ENCODE measurements around the gene AIFM2. TPM values are rescaled to one million over a fixed set of nuclear protein-coding genes. Genes with fewer than 3 reads are reported as not detected.
"Not testable (repeated sequence)": the region's sequence is repeated elsewhere in the genome, so short reads cannot be mapped to it uniquely, and the experiment has no call there.

The AIFM2 gene
- total RNA-seq, result 10 to 100 TPM; 15.4 to 25.7 TPM

GRCh38 chr10:70132098-70133029 is at the start of gene AIFM2:
Gene AIFM2, minus strand, starts transcription at chr10:70132825. Its CDS starts 8,741 bp downstream, at chr10:70124084.
- H3K4me3 ChIP-seq, result peak within 1 kb of the TSS; percentile 67
- TF ChIP-seq CTCF (IDR thresholded peaks at IDR 0.05), result no peak
- peak within 1 kb of the TSS; percentile 79 to 97 for H3K9ac ChIP-seq (ENCODE audit: low read depth in 2 of 2, low read length in 2 of 2)
- H3K27me3 ChIP-seq, result no peaks in the 10 kb centered on the region
- H3K9me3 ChIP-seq, result no peaks in the 10 kb centered on the region
- no peaks in the 10 kb centered on the region for H3K36me3 ChIP-seq
- intact Hi-C loops (cut with DNase I), result no loop called here
- H3K27ac ChIP-seq, result peak within 1 kb of the TSS; percentile 67
- DNase-seq, result peak; percentile 92
- H3K4me1 ChIP-seq, result no peaks in the 10 kb centered on the region

- H3K27ac ChIP-seq; H3K4me1 ChIP-seq; H3K9me3 ChIP-seq; H3K9ac ChIP-seq (ENCODE audit: low read depth in 2 of 2, low read length in 2 of 2); H3K36me3 ChIP-seq; DNase-seq; intact Hi-C loops (cut with DNase I); H3K27me3 ChIP-seq; H3K4me3 ChIP-seq: not testable (repeated sequence)
These were observed 46.6 kb upstream of the AIFM2 start for GRCh38 chr10:70179209-70179608.

GRCh38 chr10:70178139-70178725 is 45.6 kb upstream of the AIFM2 start:
- H3K36me3 ChIP-seq, result no peaks in the 10 kb centered on the region
- no peaks in the 10 kb centered on the region for H3K27me3 ChIP-seq
- intact Hi-C loops (cut with DNase I), result no loop called here
- H3K9me3 ChIP-seq, result no peaks in the 10 kb centered on the region
- no peak overlapping the region for H3K4me3 ChIP-seq
- no peak overlapping the region for H3K27ac ChIP-seq
- DNase-seq, result no peak
- no peak for TF ChIP-seq CTCF (IDR thresholded peaks at IDR 0.05)
- no peaks in the 10 kb centered on the region for H3K4me1 ChIP-seq
- no peak overlapping the region for H3K9ac ChIP-seq (ENCODE audit: low read depth in 2 of 2, low read length in 2 of 2)

GRCh38 chr10:70176441-70176840 is 43.8 kb upstream of the AIFM2 start:
- H3K9ac ChIP-seq (ENCODE audit: low read depth in 2 of 2, low read length in 2 of 2), result no peak overlapping the region
- no peak for DNase-seq
- TF ChIP-seq CTCF (IDR thresholded peaks at IDR 0.05), result no peak
- H3K27ac ChIP-seq, result no peak overlapping the region
- H3K4me1 ChIP-seq, result no peaks in the 10 kb centered on the region
- intact Hi-C loops (cut with DNase I), result no loop called here
- H3K27me3 ChIP-seq, result no peaks in the 10 kb centered on the region
- no peaks in the 10 kb centered on the region for H3K36me3 ChIP-seq
- H3K9me3 ChIP-seq, result no peaks in the 10 kb centered on the region
- no peak overlapping the region for H3K4me3 ChIP-seq

GRCh38 chr10:70175516-70175915 is 42.9 kb upstream of the AIFM2 start:
- H3K9me3 ChIP-seq, result no peaks in the 10 kb centered on the region
- H3K27me3 ChIP-seq, result no peaks in the 10 kb centered on the region
- intact Hi-C loops (cut with DNase I), result no loop called here
- no peaks in the 10 kb centered on the region for H3K36me3 ChIP-seq
- DNase-seq, result no peak
- no peak overlapping the region for H3K4me3 ChIP-seq
- no peak overlapping the region for H3K9ac ChIP-seq (ENCODE audit: low read depth in 2 of 2, low read length in 2 of 2)
- no peak overlapping the region for H3K27ac ChIP-seq
- no peak for TF ChIP-seq CTCF (IDR thresholded peaks at IDR 0.05)
- no peaks in the 10 kb centered on the region for H3K4me1 ChIP-seq
